Thymus (tissue), 11 donors: ENCODE measurements around the gene GNG12. TPM values are rescaled to one million over a fixed set of nuclear protein-coding genes. Genes with fewer than 3 reads are reported as not detected.
A peak's percentile ranks its signal among the peaks of the same experiment; 100 is the strongest.

Experiments
- DNase-seq, 9 donors: peaks; one replicate each; pipeline ENCODE4 v3.0.0-alpha.2; 2013; ENCODE audit warnings: low spot score in 9 of 9, low read depth in 6 of 9, missing footprints in 1 of 9
- H3K27ac ChIP-seq, 2 donors: one replicate each; pipeline ENCODE4 v1.5.1; 2013; ENCODE audit warnings: control low read depth in 1 of 2, low read depth in 1 of 2, low read length in 1 of 2, mild to moderate bottlenecking in 1 of 2, moderate library complexity in 1 of 2
- H3K27me3 ChIP-seq, 2 donors: one replicate each; pipeline ENCODE4 v1.5.1; 2013; ENCODE audit warnings: low read length in 1 of 2; ENCODE audit not compliant: control insufficient read depth in 2 of 2, insufficient read depth in 1 of 2
- H3K36me3 ChIP-seq, 2 donors: one replicate each; pipeline ENCODE4 v1.5.1; 2013; ENCODE audit warnings: low read length in 1 of 2, mild to moderate bottlenecking in 1 of 2, moderate library complexity in 1 of 2; ENCODE audit not compliant: control insufficient read depth in 2 of 2, insufficient read depth in 2 of 2
- H3K4me1 ChIP-seq, 2 donors: one replicate each; pipeline ENCODE4 v1.5.1; 2013; ENCODE audit warnings: low read length in 2 of 2; ENCODE audit not compliant: control insufficient read depth in 2 of 2, insufficient read depth in 2 of 2
- H3K4me3 ChIP-seq, 2 donors: one replicate each; pipeline ENCODE4 v1.5.1; 2013; ENCODE audit warnings: low read length in 2 of 2, control low read depth in 1 of 2, mild to moderate bottlenecking in 1 of 2
- H3K9me3 ChIP-seq, 2 donors: one replicate each; pipeline ENCODE4 v1.5.1; 2013; ENCODE audit warnings: low read length in 1 of 2, mild to moderate bottlenecking in 1 of 2; ENCODE audit not compliant: control insufficient read depth in 2 of 2, insufficient read depth in 1 of 2
- whole genome bisulfite sequencing: extraction: QIAGEN DNeasy Blood & Tissue Kit; methylation state at CpG from one replicate; pipeline ENCODE4 v1.1.7; 2013; 5-methylcytosine and 5-hydroxymethylcytosine counted together
- polyA plus RNA-seq: library from polyadenylated mRNA; stranded (reverse); fragments of 200-250 nt; gene quantifications from one replicate; pipeline ENCODE4 v1.2.3, GENCODE V29; 2013
- total RNA-seq: library from RNA; stranded (reverse); fragments of 120-200 nt; gene quantifications from one replicate; pipeline ENCODE4 v1.2.4, GENCODE V29; 2013
- donor health status: healthy.

The GNG12 gene
- total and polyA plus RNA-seq, 2 donors: 14.8 to 19.3 TPM

GRCh38 chr1:67721650-67722291, 111.5 kb downstream of the GNG12 start:
- no peak overlapping the region for H3K27ac ChIP-seq
- 67% methylated on average over 2 of the region's 2 CpGs for WGBS
- no peaks in the 10 kb centered on the region for H3K36me3 ChIP-seq
- H3K4me3 ChIP-seq: no peak overlapping the region
- DNase-seq: no peak
- H3K4me1 ChIP-seq: peaks cover 0 to 15% of the 10 kb centered on the region in 2 donors
- H3K9me3 ChIP-seq: no peaks in the 10 kb centered on the region
- H3K27me3 ChIP-seq: no peaks in the 10 kb centered on the region

GRCh38 chr1:67721112-67721511, 112.2 kb downstream of the GNG12 start:
- Histone ChIP-seq H3K4me1 (peaks cover 0 to 20% of the 10 kb centered on the region in 2 donors), H3K36me3 (no peaks in the 10 kb centered on the region), H3K27ac (no peak overlapping the region), H3K4me3 (no peak overlapping the region), H3K9me3 (no peaks in the 10 kb centered on the region), H3K27me3 (no peaks in the 10 kb centered on the region)
- no peak for DNase-seq
- 99% methylated on average over 4 of the region's 4 CpGs for WGBS

- Histone ChIP-seq H3K27me3 (no peaks in the 10 kb centered on the region), H3K4me3 (no peak overlapping the region), H3K36me3 (no peaks in the 10 kb centered on the region), H3K9me3 (no peaks in the 10 kb centered on the region), H3K27ac (no peak overlapping the region), H3K4me1 (peaks cover 0 to 26% of the 10 kb centered on the region in 2 donors)
- WGBS: 75% methylated on average over 6 of the region's 6 CpGs
- no peak for DNase-seq
Measured at GRCh38 chr1:67719329-67720196, 113.7 kb downstream of the GNG12 start.

- no peak for DNase-seq
- WGBS: 97% methylated on average over 4 of the region's 4 CpGs
- Histone ChIP-seq H3K9me3 (no peaks in the 10 kb centered on the region), H3K4me1 (peaks cover 3 to 35% of the 10 kb centered on the region in 2 donors), H3K36me3 (no peaks in the 10 kb centered on the region), H3K27ac (no peak overlapping the region), H3K4me3 (no peak overlapping the region), H3K27me3 (no peaks in the 10 kb centered on the region)
Measured at GRCh38 chr1:67717876-67718275, 115.4 kb downstream of the GNG12 start.

- peaks cover 13 to 38% of the 10 kb centered on the region in 2 donors for H3K4me1 ChIP-seq
Measured at GRCh38 chr1:67716800-67717199, 116.5 kb downstream of the GNG12 start.

DNA sequence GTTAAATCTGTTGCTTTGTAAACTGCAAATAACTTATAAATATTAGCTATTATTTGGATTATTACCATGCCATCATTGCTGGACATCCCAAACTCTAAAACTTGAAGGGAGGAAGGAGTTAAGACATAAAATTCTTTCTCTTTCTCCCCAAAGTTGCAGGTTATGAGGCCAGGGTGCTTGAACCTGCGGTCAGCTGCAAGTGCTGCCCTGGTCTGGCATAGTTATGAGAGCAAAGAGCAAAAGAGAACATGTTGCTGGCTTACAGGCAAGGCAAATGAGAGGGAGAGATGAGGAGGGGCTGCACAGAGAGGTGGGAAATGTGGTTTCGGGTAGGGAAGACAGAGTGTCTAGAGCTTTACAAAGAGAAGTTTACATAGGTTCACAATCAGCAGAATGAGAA, 117.4 kb downstream of the GNG12 start:
- 72% methylated on average over 2 of the region's 2 CpGs for WGBS
- peaks cover 18 to 42% of the 10 kb centered on the region in 2 donors for H3K4me1 ChIP-seq
- H3K27me3 ChIP-seq: no peaks in the 10 kb centered on the region
- H3K27ac ChIP-seq: no peak overlapping the region
- DNase-seq: no peak
- H3K9me3 ChIP-seq: no peaks in the 10 kb centered on the region
- H3K36me3 ChIP-seq: no peaks in the 10 kb centered on the region
- H3K4me3 ChIP-seq: no peak overlapping the region

More at GRCh38 chr1:67716800-67717199, 116.5 kb downstream of the GNG12 start:
- no peak for DNase-seq
- no peak overlapping the region for H3K27ac ChIP-seq
- no peaks in the 10 kb centered on the region for H3K27me3 ChIP-seq
- H3K4me3 ChIP-seq: no peak overlapping the region
- H3K36me3 ChIP-seq: no peaks in the 10 kb centered on the region
- H3K9me3 ChIP-seq: no peaks in the 10 kb centered on the region
- 95% methylated on average over 4 of the region's 4 CpGs for WGBS

DNA sequence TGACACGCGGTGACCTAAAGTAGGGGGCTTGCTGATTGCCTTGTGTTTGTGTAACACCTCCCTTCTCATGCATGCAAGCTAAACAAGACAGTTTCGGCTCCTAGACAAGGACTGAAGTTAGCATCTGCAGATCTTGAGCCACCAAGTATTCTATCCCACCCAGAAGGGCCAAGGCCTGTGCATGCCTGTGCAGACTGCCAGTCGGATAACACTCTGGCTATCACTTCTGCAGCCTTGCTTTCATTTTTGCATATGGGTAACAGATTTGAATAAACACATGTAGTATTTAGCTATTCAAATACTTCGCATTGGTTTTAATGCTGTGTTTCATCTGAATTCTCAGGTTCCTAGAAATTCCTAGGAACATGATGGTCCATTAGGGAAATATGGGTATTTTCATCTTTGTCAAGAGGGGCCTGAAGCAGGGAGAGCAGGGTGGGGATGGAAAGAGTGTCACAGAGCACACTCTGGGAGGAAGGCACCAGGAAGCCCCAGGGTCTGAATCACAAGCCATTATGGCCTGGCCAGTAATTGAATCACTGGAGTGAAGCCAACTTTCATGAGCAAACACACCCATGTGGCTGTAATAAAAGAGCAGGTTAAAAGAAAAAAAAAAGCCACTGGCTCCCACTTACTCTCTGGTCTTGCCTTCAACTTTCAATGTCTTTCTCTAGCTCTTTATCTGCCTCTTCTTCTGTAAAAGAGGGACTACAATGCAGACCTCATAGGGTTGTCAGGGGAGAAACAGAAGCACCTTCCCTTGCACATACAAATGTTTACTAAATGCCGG, 120.0 kb downstream of the GNG12 start:
- Histone ChIP-seq H3K4me3 (no peak overlapping the region), H3K9me3 (no peaks in the 10 kb centered on the region), H3K4me1 (peaks cover 18 to 49% of the 10 kb centered on the region in 2 donors), H3K27me3 (no peaks in the 10 kb centered on the region), H3K36me3 (no peaks in the 10 kb centered on the region), H3K27ac (no peak overlapping the region)
- no peak for DNase-seq
- 94% methylated on average over 6 of the region's 6 CpGs for WGBS

DNA sequence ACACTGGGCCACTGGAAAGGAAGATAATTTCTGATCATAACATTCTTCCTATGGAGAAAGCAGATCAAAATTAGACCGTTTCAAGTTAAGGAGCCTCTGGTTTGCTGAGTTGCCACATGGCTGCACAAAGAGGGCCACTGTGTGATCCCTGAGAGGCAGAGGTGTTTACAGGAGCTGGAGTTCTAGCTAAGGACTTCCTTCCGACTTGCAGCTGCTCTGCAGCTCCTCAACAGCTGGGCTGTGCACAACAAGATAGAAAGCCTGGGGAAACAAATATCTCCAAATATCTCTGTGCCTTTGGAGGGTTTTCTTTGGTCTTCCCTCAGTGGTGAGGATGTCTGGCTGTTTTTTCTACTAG, 121.4 kb downstream of the GNG12 start:
- Histone ChIP-seq H3K9me3 (no peaks in the 10 kb centered on the region), H3K27me3 (no peaks in the 10 kb centered on the region), H3K4me1 (peaks cover 18 to 49% of the 10 kb centered on the region in 2 donors), H3K27ac (peak overlapping the region in 1 of 2 donors; percentile 70), H3K36me3 (no peaks in the 10 kb centered on the region), H3K4me3 (no peak overlapping the region)
- DNase-seq: peak in 5 of 9 donors; percentile 36 to 76 (median 56)
- 8% methylated on average over 2 of the region's 2 CpGs for WGBS
